HL-60 (cell line): Measurements from ENCODE around the gene KMT2E.

Source experiments
- DNase-seq, 2 experiments: peaks; one replicate each; pipeline ENCODE4 v3.0.0-alpha.2; 2010 to 2020; ENCODE audit warnings: low read depth in 1 of 2, low spot score in 1 of 2
- H3K27ac ChIP-seq: fragments of 250-450 bp; sonication (Bioruptor Pico); replicated peaks from 2 replicates; pipeline ENCODE4 v1.5.1; 2020; ENCODE audit warnings: mild to moderate bottlenecking, moderate library complexity
- H3K27me3 ChIP-seq: fragments of 250-450 bp; sonication (Bioruptor Pico); 2 replicates; pipeline ENCODE4 v1.5.1; 2021; ENCODE audit warnings: mild to moderate bottlenecking, moderate library complexity; ENCODE audit not compliant: insufficient read depth, poor library complexity, severe bottlenecking
- H3K4me3 ChIP-seq: replicated peaks from 2 replicates; pipeline ENCODE4 v1.5.1; 2011; ENCODE audit warnings: mild to moderate bottlenecking, control low read depth, low read length; ENCODE audit not compliant: insufficient read depth
- GABPA ChIP-seq: IDR thresholded peaks from 2 replicates; pipeline ENCODE4 v1.6.1; 2012; ENCODE audit warnings: low read depth
- POLR2AphosphoS5 ChIP-seq: IDR thresholded peaks from 2 replicates; pipeline ENCODE4 v1.6.1; 2012; ENCODE audit warnings: low read depth
- SPI1 ChIP-seq: IDR thresholded peaks from 2 replicates; pipeline ENCODE4 v1.6.1; 2012; ENCODE audit warnings: low read depth, mild to moderate bottlenecking, borderline replicate concordance
- TF ChIP-seq, protein P1 (sequence below): IDR thresholded peaks from 2 replicates; pipeline ENCODE4 v1.6.1; 2012; ENCODE audit warnings: low read depth; ENCODE audit not compliant: insufficient replicate concordance
- TF ChIP-seq, protein P2 (sequence below): IDR thresholded peaks from one replicate; pipeline ENCODE4 v1.5.1; 2011; ENCODE audit warnings: low read length, control low read depth, inconsistent platforms; ENCODE audit not compliant: insufficient read depth

KMT2E gene

DNA sequence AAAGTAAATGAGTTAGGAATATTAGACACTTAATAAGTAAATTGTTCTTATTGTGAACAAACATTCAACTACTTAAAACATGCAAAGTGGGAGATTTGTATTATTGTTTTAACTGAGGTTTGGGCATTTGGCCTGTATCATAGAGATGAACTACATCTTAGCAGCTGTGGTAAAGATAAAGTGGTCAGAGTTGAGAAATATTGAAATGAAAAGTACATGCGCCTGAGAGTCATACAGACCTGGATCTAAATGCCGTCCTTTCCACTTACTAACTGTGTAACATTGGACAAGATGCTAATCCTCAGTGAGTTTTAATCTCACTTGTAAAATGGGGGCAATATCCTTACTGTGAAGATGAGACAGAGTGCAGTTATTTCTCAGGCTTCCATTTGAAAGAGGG is 74.5 kb downstream of the KMT2E start:
- no peak for DNase-seq
- TF ChIP-seq GABPA (no peak), POLR2AphosphoS5 (no peak), SPI1 (no peak)
- TF ChIP-seq, protein P1, sequence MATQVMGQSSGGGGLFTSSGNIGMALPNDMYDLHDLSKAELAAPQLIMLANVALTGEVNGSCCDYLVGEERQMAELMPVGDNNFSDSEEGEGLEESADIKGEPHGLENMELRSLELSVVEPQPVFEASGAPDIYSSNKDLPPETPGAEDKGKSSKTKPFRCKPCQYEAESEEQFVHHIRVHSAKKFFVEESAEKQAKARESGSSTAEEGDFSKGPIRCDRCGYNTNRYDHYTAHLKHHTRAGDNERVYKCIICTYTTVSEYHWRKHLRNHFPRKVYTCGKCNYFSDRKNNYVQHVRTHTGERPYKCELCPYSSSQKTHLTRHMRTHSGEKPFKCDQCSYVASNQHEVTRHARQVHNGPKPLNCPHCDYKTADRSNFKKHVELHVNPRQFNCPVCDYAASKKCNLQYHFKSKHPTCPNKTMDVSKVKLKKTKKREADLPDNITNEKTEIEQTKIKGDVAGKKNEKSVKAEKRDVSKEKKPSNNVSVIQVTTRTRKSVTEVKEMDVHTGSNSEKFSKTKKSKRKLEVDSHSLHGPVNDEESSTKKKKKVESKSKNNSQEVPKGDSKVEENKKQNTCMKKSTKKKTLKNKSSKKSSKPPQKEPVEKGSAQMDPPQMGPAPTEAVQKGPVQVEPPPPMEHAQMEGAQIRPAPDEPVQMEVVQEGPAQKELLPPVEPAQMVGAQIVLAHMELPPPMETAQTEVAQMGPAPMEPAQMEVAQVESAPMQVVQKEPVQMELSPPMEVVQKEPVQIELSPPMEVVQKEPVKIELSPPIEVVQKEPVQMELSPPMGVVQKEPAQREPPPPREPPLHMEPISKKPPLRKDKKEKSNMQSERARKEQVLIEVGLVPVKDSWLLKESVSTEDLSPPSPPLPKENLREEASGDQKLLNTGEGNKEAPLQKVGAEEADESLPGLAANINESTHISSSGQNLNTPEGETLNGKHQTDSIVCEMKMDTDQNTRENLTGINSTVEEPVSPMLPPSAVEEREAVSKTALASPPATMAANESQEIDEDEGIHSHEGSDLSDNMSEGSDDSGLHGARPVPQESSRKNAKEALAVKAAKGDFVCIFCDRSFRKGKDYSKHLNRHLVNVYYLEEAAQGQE = no peak
- TF ChIP-seq, protein P2, sequence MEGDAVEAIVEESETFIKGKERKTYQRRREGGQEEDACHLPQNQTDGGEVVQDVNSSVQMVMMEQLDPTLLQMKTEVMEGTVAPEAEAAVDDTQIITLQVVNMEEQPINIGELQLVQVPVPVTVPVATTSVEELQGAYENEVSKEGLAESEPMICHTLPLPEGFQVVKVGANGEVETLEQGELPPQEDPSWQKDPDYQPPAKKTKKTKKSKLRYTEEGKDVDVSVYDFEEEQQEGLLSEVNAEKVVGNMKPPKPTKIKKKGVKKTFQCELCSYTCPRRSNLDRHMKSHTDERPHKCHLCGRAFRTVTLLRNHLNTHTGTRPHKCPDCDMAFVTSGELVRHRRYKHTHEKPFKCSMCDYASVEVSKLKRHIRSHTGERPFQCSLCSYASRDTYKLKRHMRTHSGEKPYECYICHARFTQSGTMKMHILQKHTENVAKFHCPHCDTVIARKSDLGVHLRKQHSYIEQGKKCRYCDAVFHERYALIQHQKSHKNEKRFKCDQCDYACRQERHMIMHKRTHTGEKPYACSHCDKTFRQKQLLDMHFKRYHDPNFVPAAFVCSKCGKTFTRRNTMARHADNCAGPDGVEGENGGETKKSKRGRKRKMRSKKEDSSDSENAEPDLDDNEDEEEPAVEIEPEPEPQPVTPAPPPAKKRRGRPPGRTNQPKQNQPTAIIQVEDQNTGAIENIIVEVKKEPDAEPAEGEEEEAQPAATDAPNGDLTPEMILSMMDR = no peak
- H3K4me3 ChIP-seq = no peak overlapping the region
- H3K27ac ChIP-seq = no peak overlapping the region
- no peaks in the 10 kb centered on the region for H3K27me3 ChIP-seq

DNA sequence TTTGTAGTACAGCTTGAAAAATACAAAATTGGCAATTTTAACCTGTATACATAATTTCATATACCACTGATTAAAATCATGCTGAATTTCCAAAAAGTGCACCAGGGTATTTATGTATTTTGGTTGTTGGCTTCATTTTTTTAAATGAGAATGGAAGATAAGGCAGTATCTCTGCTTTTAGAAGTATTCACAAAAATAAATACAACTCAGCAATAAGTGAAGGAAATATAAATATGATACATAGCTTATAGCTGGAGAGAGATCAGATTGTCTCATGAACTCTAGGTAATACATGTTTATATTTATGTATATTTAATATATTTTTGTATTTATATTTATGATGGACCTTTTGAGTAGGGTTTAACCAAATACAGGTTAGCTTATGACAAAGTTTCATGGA is 81.0 kb downstream of the KMT2E start:
- Histone ChIP-seq H3K27ac (no peak overlapping the region), H3K4me3 (no peak overlapping the region), H3K27me3 (no peaks in the 10 kb centered on the region)
- DNase-seq = no peak
- TF ChIP-seq, protein P1 = no peak
- TF ChIP-seq POLR2AphosphoS5 (no peak), SPI1 (no peak), GABPA (no peak)
- TF ChIP-seq, protein P2 = no peak

DNA sequence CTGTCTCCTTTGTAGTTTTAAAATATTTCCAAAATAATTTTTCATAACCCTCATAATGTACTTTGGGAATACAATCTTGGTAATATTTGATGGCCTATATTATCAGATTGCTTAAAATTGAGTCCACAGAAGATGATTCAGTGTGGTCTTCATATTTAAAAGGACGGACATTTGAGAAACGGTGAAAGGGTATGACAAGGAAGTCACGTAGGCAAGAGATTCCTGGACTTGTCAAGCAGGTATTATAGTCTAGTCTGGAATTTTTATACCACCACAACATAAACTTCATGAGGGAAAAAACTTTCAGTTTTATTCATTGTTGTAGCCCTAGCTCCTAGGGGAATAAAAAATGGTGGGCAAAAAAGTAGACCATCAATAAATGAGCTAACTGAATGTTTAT is 82.3 kb downstream of the KMT2E start:
- TF ChIP-seq SPI1 = no peak
- TF ChIP-seq, protein P2 = no peak
- TF ChIP-seq, protein P1 = no peak
- TF ChIP-seq GABPA = no peak
- no peak for TF ChIP-seq POLR2AphosphoS5
- no peak overlapping the region for H3K27ac ChIP-seq

More for the DNA sequence above, 82.3 kb downstream of the KMT2E start:
- Histone ChIP-seq H3K27me3 (no peaks in the 10 kb centered on the region), H3K4me3 (no peak overlapping the region)
- no peak for DNase-seq
